IPS DF 19.7 (cell line): ENCODE measurements around the gene IL1RAPL1.

ENCODE experiments used
- DNase-seq: peaks from one replicate; pipeline ENCODE4 v3.0.0-alpha.2; 2013; ENCODE audit warnings: low read depth, low spot score

IL1RAPL1 gene

GRCh38 chrX:29775890-29776289 is 1188.6 kb downstream of the IL1RAPL1 start:
- DNase-seq = no peak

GRCh38 chrX:29787656-29788055 is 1200.4 kb downstream of the IL1RAPL1 start:
- DNase-seq = no peak

GRCh38 chrX:29788991-29789699 is 1201.9 kb downstream of the IL1RAPL1 start:
- DNase-seq = no peak

- no peak for DNase-seq
Observed at GRCh38 chrX:29792335-29792734, 1205.1 kb downstream of the IL1RAPL1 start.

- no peak for DNase-seq
Observed at GRCh38 chrX:29797156-29797555, 1209.9 kb downstream of the IL1RAPL1 start.

GRCh38 chrX:29798469-29798868 is 1211.2 kb downstream of the IL1RAPL1 start:
- no peak for DNase-seq

GRCh38 chrX:29813174-29813573 is 1225.9 kb downstream of the IL1RAPL1 start:
- DNase-seq = no peak

- no peak for DNase-seq
Observed at GRCh38 chrX:29824176-29824906, 1237.1 kb downstream of the IL1RAPL1 start.

GRCh38 chrX:29826742-29827141 is 1239.5 kb downstream of the IL1RAPL1 start:
- no peak for DNase-seq

GRCh38 chrX:29834311-29834710 is 1247.1 kb downstream of the IL1RAPL1 start:
- DNase-seq = no peak

GRCh38 chrX:29834764-29835163 is 1247.5 kb downstream of the IL1RAPL1 start:
- no peak for DNase-seq

- DNase-seq = no peak
Observed at GRCh38 chrX:29841750-29842149, 1254.5 kb downstream of the IL1RAPL1 start.

GRCh38 chrX:29842552-29842951 is 1255.3 kb downstream of the IL1RAPL1 start:
- DNase-seq = no peak

- DNase-seq = no peak
Observed at GRCh38 chrX:29851857-29852605, 1264.8 kb downstream of the IL1RAPL1 start.

- DNase-seq = no peak
Observed at GRCh38 chrX:29852767-29853166, 1265.5 kb downstream of the IL1RAPL1 start.

GRCh38 chrX:29858714-29859113 is 1271.5 kb downstream of the IL1RAPL1 start:
- DNase-seq = no peak

GRCh38 chrX:29862126-29862677 is 1275.0 kb downstream of the IL1RAPL1 start:
- DNase-seq = no peak

- DNase-seq = no peak
Observed at GRCh38 chrX:29867971-29868370, 1280.7 kb downstream of the IL1RAPL1 start.

- no peak for DNase-seq
Observed at GRCh38 chrX:29869837-29870236, 1282.6 kb downstream of the IL1RAPL1 start.

GRCh38 chrX:29870608-29871007 is 1283.4 kb downstream of the IL1RAPL1 start:
- no peak for DNase-seq

GRCh38 chrX:29872831-29873230 is 1285.6 kb downstream of the IL1RAPL1 start:
- no peak for DNase-seq

- DNase-seq = no peak
Observed at GRCh38 chrX:29876733-29877132, 1289.5 kb downstream of the IL1RAPL1 start.
